HG03045 (cell line): ENCODE measurements around the gene GLRA1.
"Not testable (repeated sequence)": the region's sequence is repeated elsewhere in the genome, so short reads cannot be mapped to it uniquely, and the experiment has no call there.

Experiments used
- ATAC-seq: cut with Tn5 transposase; IDR thresholded peaks from one replicate; pipeline ENCODE4 v1.9.1; 2021; ENCODE audit warnings: mild to moderate bottlenecking, moderate library complexity; ENCODE audit not compliant: unreplicated experiment

Gene GLRA1

GRCh38 chr5:151822141-151822540 lies 102.5 kb downstream of the GLRA1 start:
- ATAC-seq: no peak

- ATAC-seq: no peak
Measured at GRCh38 chr5:151820903-151821302, 103.7 kb downstream of the GLRA1 start.

- ATAC-seq: no peak
Measured at GRCh38 chr5:151820271-151820670, 104.4 kb downstream of the GLRA1 start.

- no peak for ATAC-seq
Measured at GRCh38 chr5:151819830-151820229, 104.8 kb downstream of the GLRA1 start.

- no peak for ATAC-seq
Measured at GRCh38 chr5:151815051-151815450, 109.6 kb downstream of the GLRA1 start.

- no peak for ATAC-seq
Measured at GRCh38 chr5:151812757-151813309, 111.8 kb downstream of the GLRA1 start.

GRCh38 chr5:151811593-151812321 lies 112.9 kb downstream of the GLRA1 start:
- ATAC-seq: no peak

GRCh38 chr5:151810897-151811296 lies 113.8 kb downstream of the GLRA1 start:
- no peak for ATAC-seq

- no peak for ATAC-seq
Measured at GRCh38 chr5:151810449-151810848, 114.2 kb downstream of the GLRA1 start.

GRCh38 chr5:151808451-151809169 lies 116.0 kb downstream of the GLRA1 start:
- no peak for ATAC-seq

- no peak for ATAC-seq
Measured at GRCh38 chr5:151805414-151806223, 119.0 kb downstream of the GLRA1 start.

- no peak for ATAC-seq
Measured at GRCh38 chr5:151800532-151800931, 124.1 kb downstream of the GLRA1 start.

- ATAC-seq: no peak
Measured at GRCh38 chr5:151799407-151799806, 125.2 kb downstream of the GLRA1 start.

- ATAC-seq: no peak
Measured at GRCh38 chr5:151798674-151799073, 126.0 kb downstream of the GLRA1 start.

- no peak for ATAC-seq
Measured at GRCh38 chr5:151795426-151795825, 129.2 kb downstream of the GLRA1 start.

GRCh38 chr5:151793358-151793757 lies 131.3 kb downstream of the GLRA1 start:
- ATAC-seq: no peak

- ATAC-seq: no peak
Measured at GRCh38 chr5:151787817-151788216, 136.8 kb downstream of the GLRA1 start.

GRCh38 chr5:151786468-151786867 lies 138.2 kb downstream of the GLRA1 start:
- no peak for ATAC-seq

- ATAC-seq: no peak
Measured at GRCh38 chr5:151784141-151784540, 140.5 kb downstream of the GLRA1 start.

GRCh38 chr5:151783664-151784063 lies 141.0 kb downstream of the GLRA1 start:
- not testable (repeated sequence) for ATAC-seq

- no peak for ATAC-seq
Measured at GRCh38 chr5:151781201-151781600, 143.4 kb downstream of the GLRA1 start.
